Measurements from ENCODE around the gene PRR35. TPM values are rescaled to one million over a fixed set of nuclear protein-coding genes. Genes with fewer than 3 reads are reported as not detected.

Gene PRR35
- total RNA-seq, 2 experiments from 2014 or later = not detected

DNA sequence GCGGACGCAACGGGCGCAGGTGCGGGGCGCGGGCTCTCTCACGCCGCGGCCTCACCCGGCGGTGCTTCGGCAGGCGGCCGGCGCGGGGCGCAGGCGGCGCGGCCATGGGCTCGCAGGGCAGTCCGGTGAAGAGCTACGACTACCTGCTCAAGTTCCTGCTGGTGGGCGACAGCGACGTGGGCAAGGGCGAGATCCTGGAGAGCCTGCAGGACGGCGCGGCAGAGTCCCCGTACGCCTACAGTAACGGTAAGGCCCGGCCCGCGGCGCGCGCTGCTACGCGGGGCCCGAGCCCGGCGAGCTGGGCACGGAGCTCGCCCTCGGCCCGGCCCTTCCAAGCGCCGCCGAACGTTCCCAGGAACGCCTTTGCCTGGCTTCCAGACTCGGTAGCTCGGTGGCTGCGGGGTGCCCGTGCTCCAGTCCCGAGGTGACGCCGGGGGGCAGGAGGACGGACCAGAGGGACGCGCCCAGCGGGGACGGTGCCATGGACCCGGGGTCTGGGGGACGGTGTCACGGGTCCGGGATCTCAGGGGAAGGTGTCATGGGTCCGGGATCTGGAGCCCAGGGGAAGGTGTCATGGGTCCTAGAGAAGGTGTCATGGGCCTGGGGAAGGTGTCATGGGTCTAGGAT lies 30.1 kb downstream of the PRR35 start:
- ATAC-seq (ENCODE audit: poor library complexity) = no peak
- DNase-seq = peak in 1 of 14 experiments; percentile 23
- intact Hi-C loops (cut with DNase I, micrococcal nuclease) = loop anchor here in 1 of 2 experiments (1.0 to 5.0 kb wide), 2 partner anchors 21 to 72 kb away; partner anchors contain the start of gene PIGQ
- H3K4me1 Mint-ChIP-seq (ENCODE audit: low read depth) = peaks cover 16% of the 10 kb centered on the region
- CTCF ChIA-PET = no interaction called here
- peak overlapping the region; percentile 95 for H3K27ac Mint-ChIP-seq
- H3K9me3 Mint-ChIP-seq = no peaks in the 10 kb centered on the region
- no peaks in the 10 kb centered on the region for H3K27me3 Mint-ChIP-seq
- Histone ChIP-seq H3K36me3 (ENCODE audit: insufficient read depth, low read length) (peaks cover 2% of the 10 kb centered on the region), H3K9me3 (ENCODE audit: control insufficient read depth in 1 of 2, insufficient read depth in 1 of 2, low read length in 2 of 2) (no peaks in the 10 kb centered on the region), H3K27ac (ENCODE audit: low read depth in 1 of 2, low read length in 2 of 2) (peak overlapping the region in 1 of 2 donors; percentile 21), H3K27me3 (ENCODE audit: control insufficient read depth in 1 of 2, insufficient read depth in 2 of 2, low read length in 2 of 2) (no peaks in the 10 kb centered on the region), H3K4me1 (ENCODE audit: insufficient read depth, low read length) (peaks cover 42% of the 10 kb centered on the region), H3K4me3 (ENCODE audit: low read length) (peak overlapping the region; percentile 61)
- POLR2A ChIA-PET = interaction anchor here (0.6 to 1.3 kb wide), 6 partner anchors 13 to 67 kb away, joined by 3 to 7 read pairs (median 3); partner anchors contain the start of genes CAPN15 and METTL26
- peaks cover 17% of the 10 kb centered on the region for H3K36me3 Mint-ChIP-seq (ENCODE audit: low read depth)
- H3K4me3 Mint-ChIP-seq = peak overlapping the region; percentile 93
- TF ChIP-seq, protein P1, sequence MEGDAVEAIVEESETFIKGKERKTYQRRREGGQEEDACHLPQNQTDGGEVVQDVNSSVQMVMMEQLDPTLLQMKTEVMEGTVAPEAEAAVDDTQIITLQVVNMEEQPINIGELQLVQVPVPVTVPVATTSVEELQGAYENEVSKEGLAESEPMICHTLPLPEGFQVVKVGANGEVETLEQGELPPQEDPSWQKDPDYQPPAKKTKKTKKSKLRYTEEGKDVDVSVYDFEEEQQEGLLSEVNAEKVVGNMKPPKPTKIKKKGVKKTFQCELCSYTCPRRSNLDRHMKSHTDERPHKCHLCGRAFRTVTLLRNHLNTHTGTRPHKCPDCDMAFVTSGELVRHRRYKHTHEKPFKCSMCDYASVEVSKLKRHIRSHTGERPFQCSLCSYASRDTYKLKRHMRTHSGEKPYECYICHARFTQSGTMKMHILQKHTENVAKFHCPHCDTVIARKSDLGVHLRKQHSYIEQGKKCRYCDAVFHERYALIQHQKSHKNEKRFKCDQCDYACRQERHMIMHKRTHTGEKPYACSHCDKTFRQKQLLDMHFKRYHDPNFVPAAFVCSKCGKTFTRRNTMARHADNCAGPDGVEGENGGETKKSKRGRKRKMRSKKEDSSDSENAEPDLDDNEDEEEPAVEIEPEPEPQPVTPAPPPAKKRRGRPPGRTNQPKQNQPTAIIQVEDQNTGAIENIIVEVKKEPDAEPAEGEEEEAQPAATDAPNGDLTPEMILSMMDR (IDR thresholded peaks at IDR 0.05) = no peak

DNA sequence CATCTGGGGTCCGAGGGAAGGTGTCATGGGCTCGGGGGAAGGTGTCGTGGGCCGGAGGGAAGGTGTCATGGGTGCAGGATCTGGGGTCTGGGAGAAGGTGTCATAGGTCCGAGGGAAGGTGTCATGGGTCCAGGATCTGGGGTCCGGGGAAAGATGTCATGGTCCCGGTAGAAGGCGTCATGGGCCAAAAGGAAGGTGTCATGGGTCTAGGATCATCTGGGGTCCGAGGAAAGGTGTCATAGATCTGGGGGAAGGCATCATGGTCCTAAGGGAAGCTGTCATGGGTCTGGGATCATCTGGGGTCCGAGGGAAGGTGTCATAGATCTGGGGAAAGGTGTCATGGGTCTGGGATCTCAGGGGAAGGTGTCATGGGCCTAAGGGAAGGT lies 30.6 kb downstream of the PRR35 start:
- ATAC-seq (ENCODE audit: poor library complexity) (no peak), DNase-seq (no peak)
- no peaks in the 10 kb centered on the region for H3K27me3 ChIP-seq (ENCODE audit: control insufficient read depth in 1 of 2, insufficient read depth in 2 of 2, low read length in 2 of 2)
- H3K4me3 ChIP-seq (ENCODE audit: low read length) = peak overlapping the region; percentile 61
- POLR2A ChIA-PET = interaction anchor here (0.6 to 1.3 kb wide), 6 partner anchors 12 to 66 kb away, joined by 3 to 7 read pairs (median 3); partner anchors contain the start of genes CAPN15 and METTL26
- Mint-ChIP-seq H3K27ac (peak overlapping the region; percentile 82), H3K9me3 (no peaks in the 10 kb centered on the region), H3K4me1 (ENCODE audit: low read depth) (peaks cover 16% of the 10 kb centered on the region), H3K4me3 (peak overlapping the region; percentile 93), H3K27me3 (no peaks in the 10 kb centered on the region), H3K36me3 (ENCODE audit: low read depth) (peaks cover 17% of the 10 kb centered on the region)
- CTCF ChIA-PET = no interaction called here
- intact Hi-C loops (cut with DNase I, micrococcal nuclease) = loop anchor here in 1 of 2 experiments (1.0 to 5.0 kb wide), 2 partner anchors 22 to 71 kb away; partner anchors contain the start of gene PIGQ
- peaks cover 2% of the 10 kb centered on the region for H3K36me3 ChIP-seq (ENCODE audit: insufficient read depth, low read length)
- H3K4me1 ChIP-seq (ENCODE audit: insufficient read depth, low read length) = peaks cover 42% of the 10 kb centered on the region
- TF ChIP-seq, protein P1 (IDR thresholded peaks at IDR 0.05) = no peak
- H3K9me3 ChIP-seq (ENCODE audit: control insufficient read depth in 1 of 2, insufficient read depth in 1 of 2, low read length in 2 of 2) = no peaks in the 10 kb centered on the region
- no peak overlapping the region for H3K27ac ChIP-seq (ENCODE audit: low read depth in 1 of 2, low read length in 2 of 2)

DNA sequence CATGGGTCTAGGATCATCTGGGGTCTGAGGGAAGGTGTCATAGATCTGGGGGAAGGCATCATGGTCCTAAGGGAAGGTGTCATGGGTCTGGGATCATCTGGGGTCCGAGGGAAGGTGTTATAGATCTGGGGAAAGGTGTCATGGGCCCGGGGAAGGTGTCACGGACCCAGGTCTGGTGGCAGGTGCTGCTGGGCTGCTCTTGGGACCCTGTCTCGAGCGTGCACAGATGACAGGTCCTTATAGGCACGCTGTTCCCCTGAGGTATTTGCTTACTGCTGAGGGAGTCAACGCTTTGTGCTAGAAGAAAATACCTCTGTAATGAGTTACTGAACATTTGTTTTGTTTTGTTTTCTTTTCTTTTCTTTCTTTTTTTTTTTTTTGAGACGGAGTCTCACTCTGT lies 31.0 kb downstream of the PRR35 start:
- ChIA-PET POLR2A (no interaction called here), CTCF (no interaction called here)
- Mint-ChIP-seq H3K9me3 (no peaks in the 10 kb centered on the region), H3K27me3 (no peaks in the 10 kb centered on the region), H3K4me3 (peak overlapping the region; percentile 93), H3K27ac (peak overlapping the region; percentile 82), H3K36me3 (ENCODE audit: low read depth) (peaks cover 17% of the 10 kb centered on the region), H3K4me1 (ENCODE audit: low read depth) (peaks cover 16% of the 10 kb centered on the region)
- TF ChIP-seq, protein P1 (IDR thresholded peaks at IDR 0.05) = no peak
- no peak for ATAC-seq (ENCODE audit: poor library complexity)
- peaks cover 2% of the 10 kb centered on the region for H3K36me3 ChIP-seq (ENCODE audit: insufficient read depth, low read length)
- peak overlapping the region; percentile 61 for H3K4me3 ChIP-seq (ENCODE audit: low read length)
- DNase-seq = no peak
- peaks cover 42% of the 10 kb centered on the region for H3K4me1 ChIP-seq (ENCODE audit: insufficient read depth, low read length)
- H3K27ac ChIP-seq (ENCODE audit: low read depth in 1 of 2, low read length in 2 of 2) = no peak overlapping the region
- intact Hi-C loops (cut with DNase I, micrococcal nuclease) = loop anchor here in 1 of 2 experiments (5.0 kb wide), 1 partner anchor 71 kb away; no protein-coding TSS in a partner anchor
- no peaks in the 10 kb centered on the region for H3K27me3 ChIP-seq (ENCODE audit: control insufficient read depth in 1 of 2, insufficient read depth in 2 of 2, low read length in 2 of 2)
- H3K9me3 ChIP-seq (ENCODE audit: control insufficient read depth in 1 of 2, insufficient read depth in 1 of 2, low read length in 2 of 2) = no peaks in the 10 kb centered on the region

Data from CD4-positive, alpha-beta T cell (primary cell).